H1 (cell line): Measurements from ENCODE around the gene WFDC11. TPM values are rescaled to one million over a fixed set of nuclear protein-coding genes. Genes with fewer than 3 reads are reported as not detected.

Experiments used
- CTCF ChIA-PET: fragments of 300-600 bp; sonication (Branson Sonifier 250); formaldehyde crosslinking; loops from one replicate; lab custom pipeline; 2021; ENCODE audit not compliant: partially characterized antibody; lab: Charles Lee
- POLR2A ChIA-PET: fragments of 300-600 bp; sonication (Branson Sonifier 250); formaldehyde crosslinking; loops from one replicate; lab custom pipeline; 2021; ENCODE audit warnings: inconsistent platforms; ENCODE audit not compliant: partially characterized antibody; lab: Charles Lee
- DNase-seq, 2 experiments: peaks; one replicate each; pipeline versions ENCODE4 v3.0.0 to v3.0.0-alpha.2; 2010 to 2022; ENCODE audit warnings: low spot score in 2 of 2, low read depth in 1 of 2, mixed read lengths in 1 of 2
- FAIRE-seq: peaks from 2 replicates; lab custom pipeline; 2011; peaks lifted over from hg19 to GRCh38; lab: Jason Lieb, UNC
- H2AFZ ChIP-seq: 2 replicates; pipeline ENCODE4 v1.8.1; 2012; ENCODE audit warnings: low read length, inconsistent platforms
- H2AK5ac ChIP-seq: 2 replicates; pipeline ENCODE4 v1.6.1; 2013; ENCODE audit warnings: low read depth, low read length
- H2BK120ac ChIP-seq: replicated peaks from 2 replicates; pipeline ENCODE3; 2013; ENCODE audit warnings: low read depth, low read length, inconsistent platforms
- H2BK12ac ChIP-seq: 2 replicates; pipeline ENCODE4 v1.6.1; 2013; ENCODE audit warnings: low read depth, low read length
- H2BK15ac ChIP-seq: 2 replicates; pipeline ENCODE4 v1.6.1; 2013; ENCODE audit warnings: low read length
- H2BK20ac ChIP-seq: 2 replicates; pipeline ENCODE4 v1.6.1; 2013; ENCODE audit warnings: low read length
- H2BK5ac ChIP-seq: 2 replicates; pipeline ENCODE4 v1.6.1; 2013; ENCODE audit warnings: low read depth, low read length
- H3K14ac ChIP-seq: 2 replicates; pipeline ENCODE4 v1.6.1; 2013; ENCODE audit warnings: inconsistent platforms; ENCODE audit not compliant: insufficient read length
- H3K18ac ChIP-seq: 2 replicates; pipeline ENCODE4 v1.6.1; 2013; ENCODE audit warnings: low read length; ENCODE audit errors: extremely low read depth
- H3K23ac ChIP-seq: 2 replicates; pipeline ENCODE4 v1.6.1; 2013; ENCODE audit warnings: inconsistent platforms; ENCODE audit not compliant: insufficient read length
- H3K23me2 ChIP-seq: 2 replicates; pipeline ENCODE4 v1.6.1; 2013; ENCODE audit warnings: low read depth, low read length
- H3K27ac ChIP-seq: 2 replicates; pipeline ENCODE4 v1.6.1; 2011; ENCODE audit warnings: low read depth, low read length, inconsistent platforms
- H3K27me3 ChIP-seq, 4 experiments: replicated peaks in 1 of 4; 1 replicate in 1 of 4; 2 replicates in 3 of 4; pipeline versions ENCODE4 v1.6.1 to v1.8.1; 2011 to 2013; ENCODE audit warnings: low read length in 3 of 4, mild to moderate bottlenecking in 3 of 4, inconsistent platforms in 2 of 4, mixed read lengths in 2 of 4, moderate library complexity in 1 of 4; ENCODE audit not compliant: control insufficient read depth in 3 of 4, insufficient read depth in 3 of 4; ENCODE audit errors: extremely low read depth in 1 of 4
- H3K36me3 ChIP-seq, 4 experiments: 2 replicates each; pipeline versions ENCODE4 v1.6.1 to v1.8.1; 2011 to 2013; ENCODE audit warnings: mild to moderate bottlenecking in 4 of 4, low read length in 3 of 4, moderate library complexity in 2 of 4, control low read depth in 1 of 4, inconsistent platforms in 1 of 4; ENCODE audit not compliant: insufficient read depth in 4 of 4, control insufficient read depth in 2 of 4
- H3K4ac ChIP-seq: replicated peaks from 2 replicates; pipeline ENCODE3; 2013; ENCODE audit warnings: low read length, low read depth, mixed read lengths, inconsistent platforms; ENCODE audit not compliant: insufficient read length
- H3K4me1 ChIP-seq, 4 experiments: replicated peaks in 1 of 4; 1 replicate in 1 of 4; 2 replicates in 3 of 4; pipeline versions ENCODE4 v1.6.1 to v1.8.1; 2011 to 2013; ENCODE audit warnings: low read length in 3 of 4, inconsistent platforms in 2 of 4, mixed read lengths in 1 of 4; ENCODE audit not compliant: insufficient read depth in 4 of 4, control insufficient read depth in 3 of 4
- H3K4me2 ChIP-seq, 2 experiments: 2 replicates each; pipeline versions ENCODE4 v1.6.1 to v1.8.1; 2011 to 2013; ENCODE audit warnings: low read depth in 2 of 2, low read length in 2 of 2, control low read depth in 1 of 2, inconsistent platforms in 1 of 2, mild to moderate bottlenecking in 1 of 2; ENCODE audit not compliant: insufficient read depth in 1 of 2
- H3K4me3 ChIP-seq, 4 experiments: fragments of 200-600, 300-600 bp in 1 of 4; sonication (generic), shearing (Covaris generic), sonication (Bioruptor Twin) in 1 of 4; 2 replicates each; pipeline versions ENCODE4 v1.5.1 to v1.8.1; 2011 to 2016; ENCODE audit warnings: low read length in 4 of 4, low read depth in 3 of 4, control low read depth in 2 of 4, inconsistent platforms in 2 of 4, mild to moderate bottlenecking in 2 of 4, mixed read lengths in 1 of 4, moderate library complexity in 1 of 4; ENCODE audit not compliant: insufficient read depth in 2 of 4; ENCODE audit errors: extremely low read depth in 1 of 4
- H3K56ac ChIP-seq: replicated peaks from 2 replicates; pipeline ENCODE3; 2013; ENCODE audit warnings: low read depth, mild to moderate bottlenecking, mixed read lengths, low read length, inconsistent platforms; ENCODE audit not compliant: insufficient read length
- H3K79me1 ChIP-seq: 2 replicates; pipeline ENCODE4 v1.6.1; 2013; ENCODE audit warnings: low read depth, low read length, control low read depth
- H3K79me2 ChIP-seq, 2 experiments: 2 replicates each; pipeline versions ENCODE4 v1.6.1 to v1.8.1; 2012 to 2013; ENCODE audit warnings: low read length in 2 of 2, mild to moderate bottlenecking in 2 of 2, inconsistent platforms in 1 of 2; ENCODE audit not compliant: insufficient read depth in 2 of 2, control insufficient read depth in 1 of 2
- H3K9ac ChIP-seq, 4 experiments: replicated peaks in 1 of 4; 1 replicate in 1 of 4; 2 replicates in 3 of 4; pipeline versions ENCODE4 v1.6.1 to v1.8.1; 2011 to 2013; ENCODE audit warnings: low read depth in 3 of 4, low read length in 3 of 4, control low read depth in 2 of 4, mild to moderate bottlenecking in 2 of 4, moderate library complexity in 2 of 4, inconsistent platforms in 1 of 4; ENCODE audit errors: extremely low read depth in 1 of 4
- H3K9me3 ChIP-seq, 2 experiments: 2 replicates each; pipeline versions ENCODE4 v1.6.1 to v1.8.1; 2012 to 2013; ENCODE audit warnings: mild to moderate bottlenecking in 2 of 2, moderate library complexity in 2 of 2, control low read depth in 1 of 2, inconsistent platforms in 1 of 2, low read depth in 1 of 2, low read length in 1 of 2, mixed read lengths in 1 of 2; ENCODE audit not compliant: insufficient read depth in 2 of 2
- H4K20me1 ChIP-seq, 2 experiments: replicated peaks in 1 of 2; 2 replicates each; pipeline versions ENCODE3 to v1.8.1; 2011 to 2013; ENCODE audit warnings: inconsistent platforms in 2 of 2, low read length in 2 of 2, mild to moderate bottlenecking in 1 of 2; ENCODE audit not compliant: insufficient read depth in 2 of 2, control insufficient read depth in 1 of 2
- H4K5ac ChIP-seq: 2 replicates; pipeline ENCODE4 v1.6.1; 2013; ENCODE audit warnings: low read length, low read depth, mixed read lengths, inconsistent platforms; ENCODE audit not compliant: insufficient read length
- H4K8ac ChIP-seq: 2 replicates; pipeline ENCODE4 v1.8.0; 2013; ENCODE audit warnings: mild to moderate bottlenecking, moderate library complexity, low read length, inconsistent platforms; ENCODE audit not compliant: insufficient read depth; ENCODE audit errors: extremely low read depth
- H4K91ac ChIP-seq: replicated peaks from 2 replicates; pipeline ENCODE3; 2013; ENCODE audit warnings: low read length, mixed read lengths, inconsistent platforms; ENCODE audit not compliant: insufficient read length
- ASH2L ChIP-seq: fragments of 200-600, 300-600 bp; sonication (generic); IDR thresholded peaks from one replicate; pipeline ENCODE4 v1.7.1; 2017; ENCODE audit warnings: low read length
- BRCA1 ChIP-seq: IDR thresholded peaks from 2 replicates; pipeline ENCODE4 v1.6.1; 2012; ENCODE audit warnings: low read depth, low read length, improper control_type of control experiment
- CBX8 ChIP-seq: fragments of 300-800, 300-1000 bp; sonication (generic); IDR thresholded peaks from 2 replicates; pipeline ENCODE4 v1.7.1; 2016; ENCODE audit warnings: low read depth, low read length, borderline replicate concordance
- EZH2 ChIP-seq: fragments of 200-600 bp; sonication (generic); IDR thresholded peaks from 2 replicates; pipeline ENCODE4 v1.7.1; 2012; ENCODE audit warnings: low read depth, mild to moderate bottlenecking, moderate library complexity, low read length, inconsistent platforms; ENCODE audit not compliant: severe bottlenecking
- PHF8 ChIP-seq: fragments of 200-600 bp; sonication (generic); conservative IDR thresholded peaks from 2 replicates; pipeline ENCODE4 v1.7.1; 2012; ENCODE audit warnings: low read depth, mild to moderate bottlenecking, inconsistent platforms, low read length, moderate library complexity
- RNF2 ChIP-seq: fragments of 200-900, 300-1000 bp; sonication (generic); IDR thresholded peaks from 2 replicates; pipeline ENCODE4 v1.7.1; 2016; ENCODE audit warnings: borderline replicate concordance, low read depth, mild to moderate bottlenecking, antibody characterized with exemption, low read length; ENCODE audit not compliant: poor library complexity, severe bottlenecking; ENCODE audit errors: missing control alignments
- SAP30 ChIP-seq: fragments of 300-600 bp; sonication (generic); IDR thresholded peaks from 2 replicates; pipeline ENCODE4 v1.7.1; 2012; ENCODE audit warnings: low read length, moderate library complexity, mild to moderate bottlenecking, inconsistent platforms; ENCODE audit not compliant: insufficient read depth, insufficient replicate concordance
- SIX5 ChIP-seq: IDR thresholded peaks from 2 replicates; pipeline ENCODE4 v1.6.1; 2011; ENCODE audit warnings: mild to moderate bottlenecking, low read depth, low read length
- SP2 ChIP-seq: IDR thresholded peaks from 2 replicates; pipeline ENCODE4 v1.6.1; 2012; ENCODE audit warnings: mild to moderate bottlenecking, low read length, inconsistent platforms
- TBP ChIP-seq: IDR thresholded peaks from 2 replicates; pipeline ENCODE4 v1.6.1; 2011; ENCODE audit warnings: low read depth, low read length, improper control_type of control experiment
- TCF12 ChIP-seq: IDR thresholded peaks from 2 replicates; pipeline ENCODE4 v1.6.1; 2011; ENCODE audit warnings: low read depth, mild to moderate bottlenecking, low read length
- ZNF274 ChIP-seq: IDR thresholded peaks from 2 replicates; pipeline ENCODE4 v1.7.0; 2012; ENCODE audit warnings: low read length, borderline replicate concordance; ENCODE audit errors: extremely low read depth
- polyA plus RNA-seq, 7 experiments: library from polyadenylated mRNA; depleted of rRNA in 3 of 7; stranded (reverse) in 5 of 7; unstranded in 2 of 7; fragments of >200 nt in 5 of 7; fragments of 200-250 nt in 2 of 7; gene quantifications; 1 replicate in 5 of 7; 2 replicates in 1 of 7; 4 replicates in 1 of 7; pipeline versions ENCODE4 v1.2.1 to v1.2.3, GENCODE V29; 2011 to 2013; ENCODE audit warnings: missing spikeins in 2 of 7, mixed read lengths in 2 of 7
- total RNA-seq: library from RNA; stranded (reverse); fragmentation: NEBNext Ultra II Directional; extraction: Animal tissue kit (Norgen Biotek cat#: 25700); gene quantifications from 2 replicates; pipeline ENCODE4 v1.2.1, GENCODE V29; 2021
- TF ChIP-seq, protein P1 (sequence below): IDR thresholded peaks from 2 replicates; pipeline ENCODE4 v1.6.1; 2012; ENCODE audit warnings: inconsistent platforms
- TF ChIP-seq, protein P2 (sequence below): IDR thresholded peaks from 2 replicates; pipeline ENCODE4 v1.6.1; 2011; ENCODE audit warnings: low read depth, mild to moderate bottlenecking, low read length; ENCODE audit not compliant: insufficient read depth

Gene WFDC11
- total and polyA plus RNA-seq, 2 of the 8 experiments (the other 6 are each of a cell fraction or from before 2014, with no cell fraction given) = not detected

DNA sequence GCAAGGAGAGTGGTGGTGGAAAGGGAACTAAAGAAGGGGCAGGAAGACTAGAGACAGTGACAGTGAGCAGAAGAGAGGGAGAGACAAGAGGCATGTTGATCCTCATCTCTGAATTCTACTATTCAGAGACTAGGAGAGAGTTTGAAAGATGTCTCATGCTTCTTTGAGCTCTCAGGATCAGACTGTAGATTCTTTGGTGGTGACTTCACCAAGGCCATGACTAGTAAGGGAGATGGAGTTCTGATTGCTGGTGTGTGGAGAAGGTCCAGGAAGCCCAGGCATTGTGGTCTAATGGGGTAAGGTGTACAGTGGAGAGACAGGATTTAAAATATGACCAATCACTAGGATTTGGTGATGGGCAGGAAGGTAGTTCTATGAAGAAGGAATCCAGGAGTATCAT lies 39.7 kb downstream of the WFDC11 start:
- no peaks in the 10 kb centered on the region for H3K79me2 ChIP-seq
- H2AK5ac ChIP-seq = no peak overlapping the region
- no peaks in the 10 kb centered on the region for H3K79me1 ChIP-seq
- no peak overlapping the region for H2BK12ac ChIP-seq
- H3K4ac ChIP-seq = no peak overlapping the region
- ChIA-PET CTCF (interaction anchor here (0.9 to 5.5 kb wide), 13 partner anchors 12 to 178 kb away, joined by 3 to 71 read pairs (median 4); partner anchors contain the start of gene EPPIN), POLR2A (no interaction called here)
- no peak overlapping the region for H2BK5ac ChIP-seq
- H3K4me3 ChIP-seq = no peak overlapping the region
- H3K4me1 ChIP-seq = peaks cover 0 to 2% (median 0%) of the 10 kb centered on the region in 4 experiments; a peak in 2 of 7 replicates
- 0 out of 7 replicates have a peak, but pooled peaks cover 0 to 2% (median 0%) of the 10 kb centered on the region in 4 experiments for H3K27me3 ChIP-seq
- no peaks in the 10 kb centered on the region for H4K20me1 ChIP-seq
- H2BK15ac ChIP-seq = no peak overlapping the region
- no peaks in the 10 kb centered on the region for H3K9me3 ChIP-seq
- H3K18ac ChIP-seq = no peak overlapping the region
- H4K8ac ChIP-seq = no peak overlapping the region
- no peak overlapping the region for H2BK20ac ChIP-seq
- no peak overlapping the region for H3K14ac ChIP-seq
- no peak overlapping the region for H2AFZ ChIP-seq
- no peak overlapping the region for H4K91ac ChIP-seq
- H4K5ac ChIP-seq = no peak overlapping the region
- no peak overlapping the region for H2BK120ac ChIP-seq
- H3K23me2 ChIP-seq = no peaks in the 10 kb centered on the region; the same call in 1 of the 2 replicates
- no peak for FAIRE-seq
- no peaks in the 10 kb centered on the region for H3K36me3 ChIP-seq
- H3K56ac ChIP-seq = no peak overlapping the region
- H3K9ac ChIP-seq = no peak overlapping the region; a peak in 1 of 7 replicates
- no peak for DNase-seq
- no peak overlapping the region for H3K27ac ChIP-seq
- no peak overlapping the region for H3K23ac ChIP-seq
- no peak overlapping the region for H3K4me2 ChIP-seq
- no peak for TF ChIP-seq TCF12
- no peak for TF ChIP-seq ASH2L
- TF ChIP-seq CBX8 = no peak
- no peak for TF ChIP-seq SP2
- TF ChIP-seq, protein P1, sequence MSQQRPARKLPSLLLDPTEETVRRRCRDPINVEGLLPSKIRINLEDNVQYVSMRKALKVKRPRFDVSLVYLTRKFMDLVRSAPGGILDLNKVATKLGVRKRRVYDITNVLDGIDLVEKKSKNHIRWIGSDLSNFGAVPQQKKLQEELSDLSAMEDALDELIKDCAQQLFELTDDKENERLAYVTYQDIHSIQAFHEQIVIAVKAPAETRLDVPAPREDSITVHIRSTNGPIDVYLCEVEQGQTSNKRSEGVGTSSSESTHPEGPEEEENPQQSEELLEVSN = no peak
- TF ChIP-seq TBP = no peak
- no peak for TF ChIP-seq SAP30
- no peak for TF ChIP-seq PHF8
- TF ChIP-seq, protein P2, sequence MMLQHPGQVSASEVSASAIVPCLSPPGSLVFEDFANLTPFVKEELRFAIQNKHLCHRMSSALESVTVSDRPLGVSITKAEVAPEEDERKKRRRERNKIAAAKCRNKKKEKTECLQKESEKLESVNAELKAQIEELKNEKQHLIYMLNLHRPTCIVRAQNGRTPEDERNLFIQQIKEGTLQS = no peak
- no peak for TF ChIP-seq SIX5
- no peak for TF ChIP-seq RNF2
- no peak for TF ChIP-seq BRCA1
- TF ChIP-seq ZNF274 = no peak
- TF ChIP-seq EZH2 = no peak
